ENCODE data around the gene TBXAS1.
A peak's percentile ranks its signal among the peaks of the same experiment; 100 is the strongest.

TBXAS1 gene

DNA sequence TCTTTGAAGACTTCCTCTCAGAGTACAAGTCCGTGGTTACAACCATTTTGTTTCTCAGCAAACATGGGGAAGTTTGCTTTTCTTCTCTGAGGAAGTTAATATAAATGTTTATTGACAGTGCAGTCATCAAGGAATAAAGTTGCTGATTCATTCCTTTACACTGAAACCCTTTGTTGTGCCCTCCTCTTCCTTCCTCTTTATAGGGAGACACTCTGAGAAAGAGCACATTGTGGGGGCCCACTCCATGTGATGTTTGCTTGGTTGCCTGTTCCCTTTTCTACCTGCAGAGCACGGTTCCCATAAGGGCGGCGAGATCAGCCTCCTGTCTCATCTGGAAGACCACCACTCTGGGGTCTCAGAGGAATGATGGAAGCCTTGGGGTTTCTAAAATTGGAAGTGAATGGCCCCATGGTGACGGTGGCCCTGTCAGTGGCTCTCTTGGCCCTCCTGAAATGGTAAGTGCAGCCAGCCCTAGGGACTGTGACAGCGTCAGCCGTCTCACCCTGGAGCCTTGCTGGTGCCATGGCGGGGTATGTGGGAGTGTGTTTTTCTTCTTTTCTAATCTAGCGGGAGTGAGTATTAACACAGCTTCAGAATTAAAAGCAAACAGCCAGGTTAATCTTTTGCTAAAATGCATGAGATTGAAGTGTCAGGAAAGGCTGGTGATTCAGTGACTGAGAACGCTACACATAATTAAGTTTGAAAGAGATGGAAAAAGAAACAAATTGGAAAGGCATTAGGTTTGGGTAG, at the start of gene TBXAS1:
TSS of gene TBXAS1 (plus strand) at position 240 of the 750 bp plus-strand sequence. CDS start at position 367, 127 bp downstream.
- no peak for DNase-seq (ENCODE audit: extremely low spot score, insufficient read length, low read depth)
- FAIRE-seq, result peak; percentile 39

DNA sequence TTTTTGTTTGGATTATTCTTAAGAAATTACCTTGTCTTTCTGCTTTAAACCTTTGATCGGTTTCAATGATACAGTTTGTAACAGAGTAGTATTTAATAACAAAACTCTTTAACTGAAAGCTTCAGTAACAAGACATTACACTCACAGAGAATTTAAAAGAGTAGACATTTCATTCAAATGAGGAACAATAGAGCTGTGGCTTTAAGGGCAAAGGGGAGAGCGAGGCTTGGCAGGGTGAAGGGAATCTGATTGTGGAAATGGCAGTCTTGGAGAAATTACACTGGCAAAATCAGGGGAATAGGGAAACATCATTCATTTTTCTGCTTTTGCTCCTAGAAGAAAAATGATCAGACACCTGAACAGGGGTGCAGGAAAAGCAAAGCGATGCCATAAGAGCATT, 46.1 kb upstream of the TBXAS1 start:
- DNase-seq (ENCODE audit: extremely low spot score, insufficient read length, low read depth) (no peak), FAIRE-seq (no peak)

DNA sequence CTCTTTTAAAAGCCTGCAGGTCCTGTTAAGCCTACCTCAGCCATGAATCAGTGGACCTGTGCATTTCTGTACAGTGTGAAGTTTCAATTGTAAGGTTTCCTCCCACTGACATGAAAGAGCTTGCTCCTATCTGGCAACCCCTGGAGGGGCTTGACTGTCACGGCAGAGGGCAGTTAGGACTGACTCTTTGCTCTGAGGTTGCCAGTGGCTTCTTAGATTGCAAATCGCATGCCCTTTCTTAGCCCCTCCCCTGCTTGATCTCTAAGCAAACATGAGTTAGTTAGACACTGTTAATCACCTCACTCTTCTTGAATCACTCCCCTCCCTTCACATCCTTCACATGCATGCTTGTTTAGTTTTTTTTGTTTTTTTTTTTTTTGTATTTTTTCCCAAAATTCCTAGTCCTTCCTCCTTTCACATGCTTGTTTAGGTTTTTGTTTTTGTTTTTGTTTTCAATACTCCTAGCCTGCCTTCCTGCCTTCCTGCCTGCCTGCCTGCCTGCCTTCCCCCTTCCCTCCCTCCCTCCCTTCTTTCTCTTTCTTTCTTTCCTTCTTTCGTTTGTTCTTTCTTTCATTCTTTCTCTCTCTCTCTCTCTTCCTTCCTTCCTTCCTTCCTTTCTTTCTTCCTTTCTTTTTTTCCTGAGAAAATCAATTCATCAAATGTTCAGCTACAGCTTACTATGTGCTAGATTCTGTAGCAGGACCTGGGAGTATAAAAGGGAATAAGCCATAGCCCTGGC, 45.2 kb upstream of the TBXAS1 start:
- DNase-seq (ENCODE audit: extremely low spot score, insufficient read length, low read depth) (no peak), FAIRE-seq (no peak)

DNA sequence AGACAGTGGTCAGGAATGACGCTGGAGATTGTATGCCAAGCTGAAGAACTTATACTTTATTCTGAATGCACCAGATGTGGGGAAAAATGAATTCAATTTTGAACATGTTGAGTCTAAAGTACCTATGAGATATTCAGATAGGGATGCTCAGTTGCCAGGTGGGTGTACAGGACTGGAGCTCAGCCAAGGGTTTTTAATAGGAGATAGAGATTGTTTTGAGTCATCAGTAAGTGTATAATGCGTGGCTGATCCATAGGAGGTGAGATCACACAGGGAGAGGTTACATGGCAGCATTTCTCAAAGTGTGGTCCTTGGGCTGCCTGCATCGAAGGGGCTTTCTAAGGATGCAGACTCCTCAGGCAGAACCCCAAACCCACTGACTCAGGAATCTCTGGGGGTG, 44.4 kb upstream of the TBXAS1 start:
- FAIRE-seq, result no peak
- no peak for DNase-seq (ENCODE audit: extremely low spot score, insufficient read length, low read depth)

DNA sequence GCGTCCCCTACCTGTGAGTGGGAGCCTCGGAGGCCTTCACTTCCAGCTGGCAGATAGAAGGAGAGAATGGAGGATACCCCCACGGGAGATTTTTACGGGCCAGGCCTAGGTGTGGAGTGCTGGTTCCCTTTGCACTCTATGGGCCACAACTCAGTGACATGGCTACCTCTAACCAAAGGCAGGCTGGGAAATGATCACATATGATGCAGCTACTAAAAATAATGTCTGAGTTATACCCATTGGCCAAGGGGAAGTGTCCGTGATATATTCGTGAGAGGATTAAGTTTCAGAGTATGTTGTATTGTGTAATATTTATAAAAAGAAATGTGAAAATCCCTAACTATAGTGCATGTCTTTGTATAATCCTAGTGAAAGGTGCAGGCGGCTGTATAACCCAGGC, 37.7 kb upstream of the TBXAS1 start:
- FAIRE-seq, result no peak
- DNase-seq (ENCODE audit: extremely low spot score, insufficient read length, low read depth), result no peak

DNA sequence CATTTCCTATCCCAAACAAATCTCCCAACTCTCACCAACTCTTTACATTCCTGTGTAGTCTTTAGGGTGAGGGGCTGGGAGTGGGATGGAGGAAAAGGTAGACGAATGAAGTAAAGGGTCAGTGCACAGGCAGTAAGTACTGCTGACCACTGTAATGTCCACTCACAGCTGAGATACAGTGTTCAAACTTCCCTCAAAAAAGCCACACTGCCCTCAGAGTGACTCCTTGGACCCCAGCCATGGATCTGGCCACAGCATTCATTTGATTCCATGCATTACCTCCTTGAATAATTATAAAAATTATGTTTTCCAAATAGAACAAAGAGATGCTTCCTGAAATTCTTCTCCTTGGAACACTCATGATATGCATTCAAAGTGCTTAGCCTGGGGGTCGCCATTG, 31.5 kb upstream of the TBXAS1 start:
- no peak for FAIRE-seq

DNA sequence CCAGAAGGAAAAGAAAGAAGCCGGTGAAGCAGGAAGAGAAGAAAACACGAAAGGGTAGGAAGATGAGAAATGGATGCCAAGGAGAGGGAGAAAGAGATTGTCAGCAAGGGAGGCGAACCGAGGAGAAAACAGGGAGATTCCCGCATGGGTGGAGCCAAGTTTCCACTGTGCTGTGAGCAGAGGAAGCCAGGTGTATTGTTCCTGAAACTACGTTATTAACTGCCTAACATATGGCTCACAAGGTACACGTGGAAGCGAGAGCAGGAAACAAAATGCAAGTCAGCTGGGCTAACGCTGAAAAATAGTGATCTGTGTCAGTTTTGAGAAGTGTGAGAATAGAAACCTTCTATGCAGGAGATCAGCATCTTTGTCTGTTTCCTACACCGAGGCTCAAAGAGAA, 30.8 kb upstream of the TBXAS1 start:
- FAIRE-seq (peak; percentile 56), DNase-seq (ENCODE audit: extremely low spot score, insufficient read length, low read depth) (no peak)

More for the DNA sequence above, 31.5 kb upstream of the TBXAS1 start:
- DNase-seq (ENCODE audit: extremely low spot score, insufficient read length, low read depth), result no peak

DNA sequence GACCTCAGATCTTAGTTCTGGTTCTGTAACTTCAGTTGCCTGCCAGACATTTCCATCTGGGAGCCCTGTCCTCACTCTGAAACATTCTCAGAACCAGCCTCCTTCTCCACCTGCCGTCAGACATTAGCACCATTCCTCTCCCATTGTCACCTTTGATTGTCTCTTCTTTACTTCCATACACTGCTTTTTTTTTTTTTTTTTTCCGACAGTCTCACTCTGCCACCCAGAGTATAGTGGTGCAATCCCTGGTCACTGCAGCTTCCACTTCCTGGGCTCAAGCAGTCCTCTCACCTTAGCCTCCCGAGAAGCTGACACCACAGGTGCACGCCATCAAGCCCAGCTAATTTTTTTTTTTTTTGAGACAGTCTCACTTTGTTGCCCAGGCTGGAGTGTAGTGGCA, 30.2 kb upstream of the TBXAS1 start:
- FAIRE-seq, result no peak
- no peak for DNase-seq (ENCODE audit: extremely low spot score, insufficient read length, low read depth)

DNA sequence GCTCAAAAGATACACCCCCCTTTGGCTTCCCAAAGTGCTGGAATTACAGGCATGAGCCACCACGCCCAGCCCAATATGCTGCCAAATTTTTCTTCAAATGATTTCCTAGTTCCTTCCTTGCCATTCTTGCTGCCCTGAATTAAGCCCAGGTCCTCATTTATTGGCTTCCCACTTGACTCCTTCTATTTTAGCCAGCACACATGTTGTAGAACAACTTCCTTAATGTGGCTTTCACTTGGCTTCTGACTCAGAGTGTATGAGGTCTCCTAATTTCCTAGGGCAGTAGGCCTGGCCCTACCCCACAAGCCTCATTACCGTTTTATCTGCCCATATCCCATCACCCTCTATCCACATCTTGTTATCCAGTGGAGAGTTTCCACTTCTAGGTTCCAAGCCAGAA, 29.5 kb upstream of the TBXAS1 start:
- DNase-seq (ENCODE audit: extremely low spot score, insufficient read length, low read depth), result no peak

DNA sequence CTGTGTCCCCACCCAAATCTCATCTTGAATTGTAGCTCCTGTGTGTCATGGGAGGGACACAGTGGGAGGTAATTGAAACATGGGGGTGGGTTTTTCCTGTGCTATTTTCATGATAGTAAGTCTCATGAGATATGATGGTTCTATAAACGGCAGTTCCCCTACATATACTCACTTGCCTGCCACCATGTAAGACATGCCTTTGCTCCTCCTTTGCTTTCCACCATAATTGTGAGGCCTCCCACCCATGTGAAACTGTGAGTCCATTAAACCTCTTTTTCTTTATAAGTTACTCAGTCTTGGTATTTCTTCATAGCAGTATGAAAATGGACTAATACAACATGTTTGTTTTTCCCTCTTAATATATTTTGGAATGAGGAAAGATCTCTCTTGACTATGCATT, 24.5 kb upstream of the TBXAS1 start:
- FAIRE-seq, result no peak
- DNase-seq (ENCODE audit: extremely low spot score, insufficient read length, low read depth), result no peak

More for the DNA sequence above, 29.5 kb upstream of the TBXAS1 start:
- FAIRE-seq, result no peak

DNA sequence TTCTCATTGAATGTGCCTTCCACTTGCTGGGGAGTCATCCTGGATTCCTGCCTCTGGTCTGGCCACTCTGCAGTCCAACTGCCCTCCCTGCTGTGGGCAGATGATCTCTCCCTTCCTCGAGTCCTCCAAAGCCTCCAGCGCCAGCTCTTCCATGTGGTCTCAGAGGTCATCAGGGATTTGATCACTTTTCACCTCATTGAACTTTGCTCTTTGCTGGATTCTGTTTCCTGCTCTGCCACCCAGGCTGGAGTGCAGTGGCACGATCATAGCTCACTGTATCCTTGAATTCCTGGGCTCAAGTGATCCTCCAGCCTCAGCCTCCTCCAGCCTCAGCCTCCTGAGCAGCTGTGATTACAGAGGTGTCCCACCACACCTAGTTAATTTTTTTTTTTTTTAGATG, 22.1 kb upstream of the TBXAS1 start:
- FAIRE-seq (no peak), DNase-seq (ENCODE audit: extremely low spot score, insufficient read length, low read depth) (no peak)

DNA sequence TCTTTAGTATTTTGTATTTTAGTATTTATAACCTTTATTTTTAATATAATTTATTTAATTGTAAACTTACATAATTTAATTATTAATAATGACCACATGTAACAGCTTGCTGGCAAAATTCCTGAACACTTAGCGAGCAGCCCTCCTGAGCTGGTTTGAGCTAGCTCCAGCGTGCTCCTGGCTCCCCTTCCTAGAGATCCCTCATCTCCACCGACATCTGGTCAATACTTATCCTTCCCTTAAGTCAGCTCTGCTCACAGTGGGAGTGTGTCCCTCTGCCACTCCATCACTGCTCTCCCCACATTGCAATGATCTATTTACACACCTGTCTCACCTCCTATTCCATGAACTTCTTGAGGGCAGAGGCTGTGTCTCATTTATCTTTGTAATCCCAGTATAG, 20.6 kb upstream of the TBXAS1 start:
- no peak for DNase-seq (ENCODE audit: extremely low spot score, insufficient read length, low read depth)
- no peak for FAIRE-seq

DNA sequence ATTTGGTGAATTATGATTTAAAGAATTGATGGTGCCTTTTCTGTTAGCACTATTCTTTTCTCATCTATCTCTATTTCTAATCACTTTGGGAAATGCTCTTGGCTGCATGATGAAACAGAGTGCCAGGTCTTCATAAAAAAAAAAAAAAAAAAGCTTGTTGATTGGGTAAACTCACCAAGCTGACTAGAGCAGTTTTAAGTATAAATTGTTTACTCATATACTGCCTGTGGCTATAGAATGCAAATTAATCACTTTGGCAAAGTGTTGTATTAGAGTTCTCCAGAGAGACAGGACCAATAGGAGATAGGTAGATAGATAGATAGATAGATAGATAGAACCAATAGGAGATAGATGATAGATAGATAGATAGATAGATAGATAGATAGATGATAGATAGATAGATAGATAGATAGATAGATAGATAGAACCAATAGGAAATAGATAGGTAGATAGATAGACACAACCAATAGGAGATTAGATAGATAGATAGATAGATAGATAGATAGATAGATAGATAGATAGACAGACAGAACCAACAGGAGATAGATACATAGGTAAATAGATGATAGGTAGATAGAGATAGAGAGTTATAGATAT, 20.1 kb upstream of the TBXAS1 start:
- FAIRE-seq, result no peak
- DNase-seq (ENCODE audit: extremely low spot score, insufficient read length, low read depth), result no peak

DNA sequence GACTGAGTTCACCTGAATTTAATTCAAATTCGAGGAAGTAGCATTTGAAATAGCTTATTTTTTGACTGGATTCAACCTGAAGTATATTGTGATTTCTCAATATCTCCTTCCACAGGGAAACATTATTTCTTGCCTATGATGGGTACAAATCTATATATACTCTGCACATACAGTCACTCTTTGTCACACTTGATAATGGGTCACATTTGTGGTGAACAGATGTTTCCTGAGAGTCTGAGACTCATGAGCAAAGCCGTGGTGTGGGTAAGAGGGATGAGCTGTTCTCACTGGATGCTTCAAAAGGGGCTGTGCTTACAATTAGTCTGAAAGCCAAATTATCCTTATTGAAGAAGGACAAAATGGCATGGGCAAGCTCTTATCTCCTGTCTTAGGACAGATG, 18.0 kb upstream of the TBXAS1 start:
- DNase-seq (ENCODE audit: extremely low spot score, insufficient read length, low read depth) (no peak), FAIRE-seq (no peak)

DNA sequence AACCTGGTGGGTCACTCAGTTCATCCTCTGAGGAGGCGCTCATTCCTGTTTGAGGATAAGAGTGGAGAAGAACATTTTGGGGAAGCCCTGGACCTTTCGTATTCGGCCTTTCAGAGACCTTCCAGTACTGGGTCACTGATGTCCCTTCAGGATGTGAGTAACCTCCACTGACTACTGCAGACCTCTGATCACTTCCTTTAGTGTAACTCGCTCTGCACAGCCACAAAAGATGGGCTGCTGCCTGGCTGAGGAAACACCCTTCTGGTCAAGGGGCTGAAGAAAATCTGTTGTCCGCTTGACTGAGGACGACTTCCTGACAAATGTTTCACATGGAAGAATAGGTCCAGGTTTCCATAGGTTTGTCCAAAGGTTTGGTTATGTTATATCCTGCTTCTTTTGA, 15.9 kb upstream of the TBXAS1 start:
- no peak for FAIRE-seq

DNA sequence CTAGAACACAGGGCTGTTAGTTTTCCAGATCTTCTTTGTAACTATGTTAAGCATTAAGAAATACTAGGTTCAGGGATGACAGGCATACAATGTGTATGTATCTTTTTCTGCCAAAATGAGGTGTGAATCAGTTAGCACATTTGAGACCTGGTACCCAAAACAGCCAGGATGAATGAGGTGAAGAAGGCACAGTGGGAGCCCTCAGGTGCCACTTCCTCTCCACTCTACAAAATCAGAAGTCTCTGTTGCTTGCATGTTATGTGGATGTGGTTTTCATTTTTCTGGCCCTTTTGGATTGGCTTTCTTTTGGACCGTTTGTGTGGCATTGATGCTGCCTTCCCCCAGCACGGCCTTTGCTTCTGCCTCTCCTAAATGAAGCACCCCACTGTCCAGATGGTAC, 15.4 kb upstream of the TBXAS1 start:
- DNase-seq (ENCODE audit: extremely low spot score, insufficient read length, low read depth), result no peak
- FAIRE-seq, result no peak

More for the DNA sequence above, 15.9 kb upstream of the TBXAS1 start:
- DNase-seq (ENCODE audit: extremely low spot score, insufficient read length, low read depth), result no peak

DNA sequence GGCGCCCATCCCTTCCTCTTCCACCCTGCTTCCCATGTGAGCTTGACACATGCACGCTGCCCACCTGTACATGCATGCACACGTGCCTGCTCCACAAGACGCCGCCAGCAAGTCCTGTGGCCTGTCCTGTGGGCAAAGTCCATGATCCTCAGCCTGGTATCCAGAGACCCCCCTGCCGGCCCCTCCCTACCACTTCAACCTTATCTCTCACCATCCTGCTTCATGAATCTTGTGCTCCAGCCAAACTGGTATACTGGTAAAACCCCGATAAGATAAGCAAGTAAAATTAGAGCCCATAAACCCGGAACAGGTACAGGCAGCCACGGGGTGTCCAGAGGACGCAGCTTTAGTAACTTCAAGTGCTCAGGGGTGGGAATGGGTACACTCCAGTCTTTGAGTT, 11.8 kb upstream of the TBXAS1 start:
- DNase-seq (ENCODE audit: extremely low spot score, insufficient read length, low read depth) (no peak), FAIRE-seq (no peak)

DNA sequence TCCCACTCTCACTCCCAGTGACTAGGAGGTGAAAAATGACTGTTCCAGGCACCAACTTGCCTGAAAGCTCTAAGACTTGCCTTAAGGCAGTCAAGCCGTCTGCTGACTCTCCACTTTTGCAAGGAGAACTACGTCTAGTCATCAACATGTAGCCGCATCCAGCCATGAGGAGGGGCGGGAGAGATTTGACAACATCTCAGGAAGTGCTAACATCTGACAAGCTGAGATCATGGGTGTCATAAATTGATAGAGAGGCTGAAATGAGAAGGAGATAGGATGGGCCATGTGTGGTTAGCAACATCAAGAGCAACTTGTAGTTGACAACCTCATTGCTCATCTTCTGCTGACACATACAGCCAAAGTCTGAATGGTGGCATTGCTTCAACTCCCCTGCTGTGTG, 9.0 kb upstream of the TBXAS1 start:
- FAIRE-seq, result no peak

DNA sequence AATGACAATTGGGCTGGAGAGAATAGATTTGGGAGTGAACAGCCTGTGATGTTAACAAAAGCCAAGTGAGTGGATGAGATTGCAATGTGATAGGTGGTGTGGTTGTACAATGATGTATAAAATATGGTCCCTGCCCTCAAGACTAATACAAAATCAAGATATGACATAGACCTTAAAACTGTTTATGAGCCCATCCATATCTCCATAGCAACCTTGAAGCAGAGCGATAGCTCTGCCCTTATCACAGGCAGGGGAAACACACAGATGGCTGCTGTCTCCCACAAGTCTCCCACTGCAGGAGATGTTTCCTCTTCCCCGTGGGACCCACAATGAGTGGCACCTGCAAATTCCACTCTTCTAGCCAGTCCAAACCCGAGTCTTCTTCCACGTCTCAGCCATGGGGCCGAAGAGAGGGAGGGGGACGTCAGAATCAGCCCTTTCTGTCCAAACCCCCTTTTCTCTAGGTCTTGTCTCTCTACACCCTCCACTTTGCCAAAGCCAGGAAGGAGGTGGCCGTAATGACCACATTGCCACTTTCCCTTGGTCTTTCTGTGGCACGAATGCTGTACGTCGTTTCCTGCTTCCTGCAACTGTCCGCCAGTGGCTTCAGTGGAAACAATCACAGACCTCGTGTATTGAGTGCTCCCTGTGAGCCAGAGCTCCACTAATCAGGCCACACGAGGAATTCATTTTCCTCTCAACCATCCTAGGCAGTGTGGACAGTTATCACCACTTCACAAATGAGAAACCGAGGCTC, 7.5 kb upstream of the TBXAS1 start:
- no peak for DNase-seq (ENCODE audit: extremely low spot score, insufficient read length, low read depth)
- FAIRE-seq, result no peak

More for the DNA sequence above, 9.0 kb upstream of the TBXAS1 start:
- DNase-seq (ENCODE audit: extremely low spot score, insufficient read length, low read depth), result no peak

DNA sequence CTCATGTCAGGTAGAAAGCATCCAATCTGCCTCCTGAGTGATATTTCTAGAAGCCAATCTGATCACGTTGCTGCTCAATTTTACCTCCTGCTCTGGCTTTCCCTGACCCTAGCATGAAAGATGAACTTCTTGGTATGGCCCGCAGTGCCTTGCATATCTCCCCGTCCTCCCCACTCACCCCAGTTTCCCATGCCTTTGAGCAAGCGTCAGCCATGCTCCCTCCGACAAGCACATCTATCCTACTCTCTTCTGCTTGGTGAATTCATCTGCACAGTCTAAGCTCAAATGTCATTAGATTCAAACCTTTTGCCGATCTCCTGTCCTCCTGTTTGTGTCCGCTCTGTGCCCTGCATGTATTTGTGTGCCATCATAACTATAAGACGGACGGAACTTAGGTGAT, 6.2 kb upstream of the TBXAS1 start:
- DNase-seq (ENCODE audit: extremely low spot score, insufficient read length, low read depth), result no peak
- FAIRE-seq, result no peak
